H9 (cell line): ENCODE measurements around the gene OPRL1. TPM values are rescaled to one million over a fixed set of nuclear protein-coding genes. Genes with fewer than 3 reads are reported as not detected.

Experiments
- DNase-seq: peaks from one replicate; pipeline ENCODE4 v3.0.0-alpha.2; 2017
- H2AFZ ChIP-seq: one replicate; pipeline ENCODE4 v1.6.1; 2013; ENCODE audit warnings: mild to moderate bottlenecking, low read length, control low read depth, moderate library complexity
- H2AK5ac ChIP-seq: 2 replicates; pipeline ENCODE4 v1.6.1; 2013; ENCODE audit warnings: low read length, control low read depth, mixed read lengths; ENCODE audit not compliant: insufficient read length
- H2BK120ac ChIP-seq: one replicate; pipeline ENCODE4 v1.6.1; 2013; ENCODE audit warnings: low read depth, mild to moderate bottlenecking, low read length, control low read depth, inconsistent platforms; ENCODE audit not compliant: poor library complexity, severe bottlenecking
- H2BK12ac ChIP-seq: 2 replicates; pipeline ENCODE4 v1.6.1; 2013; ENCODE audit warnings: low read length, control low read depth, mixed read lengths, low read depth; ENCODE audit not compliant: insufficient read length
- H2BK15ac ChIP-seq: 2 replicates; pipeline ENCODE4 v1.6.1; 2013; ENCODE audit warnings: low read depth, low read length, control low read depth
- H2BK20ac ChIP-seq: one replicate; pipeline ENCODE4 v1.6.1; 2013; ENCODE audit warnings: low read depth, mild to moderate bottlenecking, low read length, control low read depth, inconsistent platforms; ENCODE audit not compliant: poor library complexity, severe bottlenecking
- H2BK5ac ChIP-seq: 2 replicates; pipeline ENCODE4 v1.6.1; 2013; ENCODE audit warnings: low read length, control low read depth, mixed read lengths; ENCODE audit not compliant: insufficient read length
- H3K14ac ChIP-seq: 2 replicates; pipeline ENCODE4 v1.6.1; 2013; ENCODE audit warnings: low read length, control low read depth; ENCODE audit not compliant: insufficient read depth
- H3K18ac ChIP-seq: 2 replicates; pipeline ENCODE4 v1.6.1; 2013; ENCODE audit warnings: low read depth, mild to moderate bottlenecking, mixed read lengths, low read length, control low read depth; ENCODE audit not compliant: insufficient read length
- H3K23ac ChIP-seq: 2 replicates; pipeline ENCODE4 v1.6.1; 2013; ENCODE audit warnings: low read length, control low read depth, mixed read lengths, low read depth; ENCODE audit not compliant: insufficient read length
- H3K23me2 ChIP-seq: 2 replicates; pipeline ENCODE4 v1.6.1; 2013; ENCODE audit warnings: low read depth, mild to moderate bottlenecking, mixed read lengths, low read length, control low read depth; ENCODE audit not compliant: insufficient read length, poor library complexity, severe bottlenecking
- H3K27ac ChIP-seq: 2 replicates; pipeline ENCODE4 v1.5.1; 2013; ENCODE audit warnings: low read length, control low read depth, mixed read lengths, low read depth; ENCODE audit not compliant: insufficient read length
- H3K27me3 ChIP-seq: 2 replicates; pipeline ENCODE4 v1.6.1; 2013; ENCODE audit warnings: low read length, control low read depth, inconsistent platforms; ENCODE audit not compliant: insufficient read depth
- H3K4ac ChIP-seq: 2 replicates; pipeline ENCODE4 v1.6.1; 2013; ENCODE audit warnings: low read depth, mild to moderate bottlenecking, control low read depth, inconsistent platforms, low read length, moderate library complexity
- H3K4me1 ChIP-seq: 2 replicates; pipeline ENCODE4 v1.6.1; 2013; ENCODE audit warnings: low read length, control low read depth, inconsistent platforms; ENCODE audit not compliant: insufficient read depth
- H3K4me2 ChIP-seq: 2 replicates; pipeline ENCODE4 v1.6.1; 2013; ENCODE audit warnings: low read length, control low read depth, mixed read lengths; ENCODE audit not compliant: insufficient read length, insufficient read depth
- H3K56ac ChIP-seq: 2 replicates; pipeline ENCODE4 v1.6.1; 2013; ENCODE audit warnings: low read depth, mild to moderate bottlenecking, mixed read lengths, low read length, control low read depth; ENCODE audit not compliant: insufficient read length
- H3K79me1 ChIP-seq: 2 replicates; pipeline ENCODE4 v1.6.1; 2013; ENCODE audit warnings: low read depth, mild to moderate bottlenecking, moderate library complexity, low read length, control low read depth, inconsistent platforms; ENCODE audit not compliant: insufficient read depth, poor library complexity, severe bottlenecking
- H3K79me2 ChIP-seq: 2 replicates; pipeline ENCODE4 v1.6.1; 2013; ENCODE audit warnings: low read length, control low read depth, inconsistent platforms; ENCODE audit not compliant: insufficient read depth
- H3K9ac ChIP-seq: 2 replicates; pipeline ENCODE4 v1.6.1; 2013; ENCODE audit warnings: low read length, control low read depth, mixed read lengths; ENCODE audit not compliant: insufficient read length; ENCODE audit errors: extremely low read depth
- H3K9me3 ChIP-seq: one replicate; pipeline ENCODE4 v1.6.1; 2013; ENCODE audit warnings: low read depth, low read length, inconsistent platforms; ENCODE audit not compliant: control insufficient read depth
- H3T11ph ChIP-seq: one replicate; pipeline ENCODE4 v1.6.1; 2013; ENCODE audit warnings: mild to moderate bottlenecking, low read length, control low read depth, inconsistent platforms
- H4K20me1 ChIP-seq: one replicate; pipeline ENCODE4 v1.6.1; 2013; ENCODE audit not compliant: control insufficient read depth, insufficient read length, insufficient read depth
- H4K5ac ChIP-seq: 2 replicates; pipeline ENCODE4 v1.6.1; 2013; ENCODE audit warnings: low read depth, mild to moderate bottlenecking, mixed read lengths, low read length, control low read depth; ENCODE audit not compliant: insufficient read length
- H4K8ac ChIP-seq: replicated peaks from 2 replicates; pipeline ENCODE4 v1.6.1; 2013; ENCODE audit warnings: low read length, control low read depth, mixed read lengths, low read depth; ENCODE audit not compliant: insufficient read length
- H4K91ac ChIP-seq: 2 replicates; pipeline ENCODE4 v1.6.1; 2013; ENCODE audit warnings: low read depth, mild to moderate bottlenecking, moderate library complexity, mixed read lengths, low read length, control low read depth; ENCODE audit not compliant: insufficient read length
- H3K27ac Mint-ChIP-seq, 3 experiments: 2 replicates in 2 of 3; 3 replicates in 1 of 3; pipeline ENCODE4 v1.8.0; 2020 to 2021; ENCODE audit warnings: mixed read lengths in 3 of 3, mild to moderate bottlenecking in 1 of 3, moderate library complexity in 1 of 3
- H3K27me3 Mint-ChIP-seq: 2 replicates; pipeline ENCODE4 v1.8.0; 2021; ENCODE audit warnings: low read depth, mild to moderate bottlenecking, moderate library complexity, mixed read lengths
- H3K36me3 Mint-ChIP-seq, 3 experiments: 2 replicates in 2 of 3; 3 replicates in 1 of 3; pipeline ENCODE4 v1.8.0; 2020 to 2021; ENCODE audit warnings: low read depth in 3 of 3, mixed read lengths in 3 of 3; ENCODE audit not compliant: insufficient read depth in 1 of 3
- H3K4me1 Mint-ChIP-seq, 2 experiments: 2 replicates each; pipeline ENCODE4 v1.8.0; 2020; ENCODE audit warnings: mixed read lengths in 2 of 2
- H3K4me3 Mint-ChIP-seq, 2 experiments: 2 replicates in 1 of 2; 3 replicates in 1 of 2; pipeline ENCODE4 v1.8.0; 2020 to 2021; ENCODE audit warnings: mild to moderate bottlenecking in 2 of 2, mixed read lengths in 2 of 2, moderate library complexity in 1 of 2
- H3K9me3 Mint-ChIP-seq, 2 experiments: 2 replicates in 1 of 2; 3 replicates in 1 of 2; pipeline ENCODE4 v1.8.0; 2020; ENCODE audit warnings: mild to moderate bottlenecking in 2 of 2, mixed read lengths in 2 of 2, moderate library complexity in 1 of 2
- WGBS: extraction: QIAGEN DNeasy Blood & Tissue Kit; methylation state at CpG from one replicate; pipeline ENCODE4 v1.1.7; 2013; ENCODE audit warnings: missing lambda C conversion rate, low lambda C conversion rate, mixed read lengths; ENCODE audit not compliant: insufficient read length; ENCODE audit errors: extremely low coverage; 5-methylcytosine and 5-hydroxymethylcytosine counted together
- total RNA-seq: library from RNA; stranded (reverse); gene quantifications from 2 replicates; pipeline ENCODE4 v1.2.1, GENCODE V29; 2021
- TF ChIP-seq, protein P1 (sequence below): fragments of 200-600 bp; sonication (generic); conservative IDR thresholded peaks from 3 replicates; pipeline ENCODE4 v1.8.0; 2021; ENCODE audit warnings: antibody characterized with exemption, mild to moderate bottlenecking

OPRL1 gene
- total RNA-seq, 1 experiment from 2014 or later: 0.90 TPM

DNA sequence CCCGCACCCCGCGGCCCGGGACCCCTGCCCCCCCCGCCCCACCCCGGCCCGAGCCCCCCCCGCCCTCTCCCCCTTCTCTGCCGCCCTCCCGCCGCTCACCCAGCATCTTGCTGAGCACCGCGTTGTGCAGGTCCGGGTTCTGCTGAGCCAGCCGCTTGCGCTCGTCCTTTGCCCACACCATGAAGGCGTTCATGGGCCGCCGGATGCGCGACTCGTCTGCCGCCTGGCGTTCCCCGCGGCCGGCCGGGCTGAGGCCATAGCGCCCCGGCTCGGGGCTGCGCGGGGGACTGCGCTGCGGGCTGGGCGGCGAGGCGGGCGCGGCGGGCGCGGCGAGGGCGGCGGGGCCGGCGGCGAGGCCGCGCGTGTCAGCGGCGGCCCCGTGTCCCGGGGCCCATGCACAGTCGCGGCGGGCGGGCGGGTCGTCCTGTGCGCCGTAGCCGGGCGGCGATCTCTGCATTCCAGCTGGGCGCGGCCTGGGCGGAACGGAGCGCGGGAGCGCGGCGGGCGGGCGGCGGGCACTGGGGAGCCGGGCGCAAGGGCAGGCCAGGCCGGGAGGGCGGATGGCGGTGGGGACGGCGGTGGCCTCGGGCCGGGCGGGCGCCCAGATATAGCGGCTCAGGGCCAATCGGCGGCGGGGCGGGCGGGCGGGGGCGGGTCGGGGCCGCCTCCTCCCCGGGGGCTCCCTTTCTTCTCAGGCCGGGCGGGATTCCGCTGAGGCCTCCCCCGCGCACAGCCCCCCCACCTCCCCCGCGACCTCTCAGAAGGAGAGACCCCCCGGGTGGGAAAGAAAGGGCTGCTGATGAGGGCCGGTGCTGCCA, 30.6 kb upstream of the OPRL1 start, which contains the start of gene SOX18:
Gene SOX18 (minus strand): TSS at position 580 of the 818 bp plus-strand sequence. CDS start 123 bp downstream, at position 457.
- H3K4me3 Mint-ChIP-seq: peak within 1 kb of the TSS; percentile 56 to 75
- Histone ChIP-seq H3K27ac (no peak within 1 kb of the TSS), H3K27me3 (peaks cover 26% of the 10 kb centered on the region; the same call in 1 of the 2 replicates), H3K79me2 (no peaks in the 10 kb centered on the region), H3K4ac (no peak within 1 kb of the TSS), H2BK120ac (no peak within 1 kb of the TSS), H3K9ac (no peak within 1 kb of the TSS), H3K9me3 (no peaks in the 10 kb centered on the region), H3K56ac (no peak within 1 kb of the TSS), H3K79me1 (no peaks in the 10 kb centered on the region), H4K8ac (no peak within 1 kb of the TSS), H4K5ac (no peak within 1 kb of the TSS), H3K4me2 (peak within 1 kb of the TSS; percentile 7), H2BK5ac (no peak within 1 kb of the TSS), H3K18ac (no peak within 1 kb of the TSS), H3K4me1 (no peaks in the 10 kb centered on the region), H2AK5ac (no peak within 1 kb of the TSS), H2AFZ (no peak within 1 kb of the TSS), H2BK12ac (no peak within 1 kb of the TSS), H3K14ac (no peak within 1 kb of the TSS), H3K23me2 (no peaks in the 10 kb centered on the region), H4K20me1 (no peaks in the 10 kb centered on the region), H4K91ac (no peak within 1 kb of the TSS), H3K23ac (no peak within 1 kb of the TSS), H2BK20ac (no peak within 1 kb of the TSS), H2BK15ac (no peak within 1 kb of the TSS), H3T11ph (no peak within 1 kb of the TSS)
- H3K27ac Mint-ChIP-seq: no peak within 1 kb of the TSS
- peaks cover 22 to 31% of the 10 kb centered on the region in 2 experiments for H3K4me1 Mint-ChIP-seq
- no CpG with 5 or more reads among the region's 111 CpGs for WGBS
- TF ChIP-seq, protein P1, sequence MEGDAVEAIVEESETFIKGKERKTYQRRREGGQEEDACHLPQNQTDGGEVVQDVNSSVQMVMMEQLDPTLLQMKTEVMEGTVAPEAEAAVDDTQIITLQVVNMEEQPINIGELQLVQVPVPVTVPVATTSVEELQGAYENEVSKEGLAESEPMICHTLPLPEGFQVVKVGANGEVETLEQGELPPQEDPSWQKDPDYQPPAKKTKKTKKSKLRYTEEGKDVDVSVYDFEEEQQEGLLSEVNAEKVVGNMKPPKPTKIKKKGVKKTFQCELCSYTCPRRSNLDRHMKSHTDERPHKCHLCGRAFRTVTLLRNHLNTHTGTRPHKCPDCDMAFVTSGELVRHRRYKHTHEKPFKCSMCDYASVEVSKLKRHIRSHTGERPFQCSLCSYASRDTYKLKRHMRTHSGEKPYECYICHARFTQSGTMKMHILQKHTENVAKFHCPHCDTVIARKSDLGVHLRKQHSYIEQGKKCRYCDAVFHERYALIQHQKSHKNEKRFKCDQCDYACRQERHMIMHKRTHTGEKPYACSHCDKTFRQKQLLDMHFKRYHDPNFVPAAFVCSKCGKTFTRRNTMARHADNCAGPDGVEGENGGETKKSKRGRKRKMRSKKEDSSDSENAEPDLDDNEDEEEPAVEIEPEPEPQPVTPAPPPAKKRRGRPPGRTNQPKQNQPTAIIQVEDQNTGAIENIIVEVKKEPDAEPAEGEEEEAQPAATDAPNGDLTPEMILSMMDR: no peak
- peaks cover 0 to 2% (median 0%) of the 10 kb centered on the region in 3 experiments; a peak in 2 of 7 replicates for H3K36me3 Mint-ChIP-seq
- peaks cover 76% of the 10 kb centered on the region for H3K27me3 Mint-ChIP-seq
- peak; percentile 53 for DNase-seq
- peaks cover 0 to 3% of the 10 kb centered on the region in 2 experiments; a peak in 1 of 5 replicates for H3K9me3 Mint-ChIP-seq
